Measurements from ENCODE around the gene ERN1. TPM values are rescaled to one million over a fixed set of nuclear protein-coding genes. Genes with fewer than 3 reads are reported as not detected.

Gene ERN1
- total and polyA plus RNA-seq, 2 of the 13 experiments (the other 11 are each of a cell fraction or from before 2014, with no cell fraction given), result 6.0 to 12.7 TPM

- TF ChIP-seq EP300 (IDR thresholded peaks at IDR 0.05; ENCODE audit: low read depth in 2 of 2, low read length in 2 of 2), result peak in 1 of 2 experiments; percentile 58; a peak in 1 of 4 replicates
- TF ChIP-seq EP300 (CRISPR knock-in tag; IDR thresholded peaks at IDR 0.05; ENCODE audit: borderline replicate concordance), result no peak
- TF ChIP-seq CEBPG (CRISPR knock-in tag; IDR thresholded peaks at IDR 0.05), result peak; percentile 89
- no peak for TF ChIP-seq NRL (CRISPR knock-in tag; IDR thresholded peaks at IDR 0.05; ENCODE audit: borderline replicate concordance)
- TF ChIP-seq, protein P1, sequence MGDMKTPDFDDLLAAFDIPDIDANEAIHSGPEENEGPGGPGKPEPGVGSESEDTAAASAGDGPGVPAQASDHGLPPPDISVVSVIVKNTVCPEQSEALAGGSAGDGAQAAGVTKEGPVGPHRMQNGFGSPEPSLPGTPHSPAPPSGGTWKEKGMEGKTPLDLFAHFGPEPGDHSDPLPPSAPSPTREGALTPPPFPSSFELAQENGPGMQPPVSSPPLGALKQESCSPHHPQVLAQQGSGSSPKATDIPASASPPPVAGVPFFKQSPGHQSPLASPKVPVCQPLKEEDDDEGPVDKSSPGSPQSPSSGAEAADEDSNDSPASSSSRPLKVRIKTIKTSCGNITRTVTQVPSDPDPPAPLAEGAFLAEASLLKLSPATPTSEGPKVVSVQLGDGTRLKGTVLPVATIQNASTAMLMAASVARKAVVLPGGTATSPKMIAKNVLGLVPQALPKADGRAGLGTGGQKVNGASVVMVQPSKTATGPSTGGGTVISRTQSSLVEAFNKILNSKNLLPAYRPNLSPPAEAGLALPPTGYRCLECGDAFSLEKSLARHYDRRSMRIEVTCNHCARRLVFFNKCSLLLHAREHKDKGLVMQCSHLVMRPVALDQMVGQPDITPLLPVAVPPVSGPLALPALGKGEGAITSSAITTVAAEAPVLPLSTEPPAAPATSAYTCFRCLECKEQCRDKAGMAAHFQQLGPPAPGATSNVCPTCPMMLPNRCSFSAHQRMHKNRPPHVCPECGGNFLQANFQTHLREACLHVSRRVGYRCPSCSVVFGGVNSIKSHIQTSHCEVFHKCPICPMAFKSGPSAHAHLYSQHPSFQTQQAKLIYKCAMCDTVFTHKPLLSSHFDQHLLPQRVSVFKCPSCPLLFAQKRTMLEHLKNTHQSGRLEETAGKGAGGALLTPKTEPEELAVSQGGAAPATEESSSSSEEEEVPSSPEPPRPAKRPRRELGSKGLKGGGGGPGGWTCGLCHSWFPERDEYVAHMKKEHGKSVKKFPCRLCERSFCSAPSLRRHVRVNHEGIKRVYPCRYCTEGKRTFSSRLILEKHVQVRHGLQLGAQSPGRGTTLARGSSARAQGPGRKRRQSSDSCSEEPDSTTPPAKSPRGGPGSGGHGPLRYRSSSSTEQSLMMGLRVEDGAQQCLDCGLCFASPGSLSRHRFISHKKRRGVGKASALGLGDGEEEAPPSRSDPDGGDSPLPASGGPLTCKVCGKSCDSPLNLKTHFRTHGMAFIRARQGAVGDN (CRISPR knock-in tag; IDR thresholded peaks at IDR 0.05), result peak; percentile 44; the same call in 1 of the 2 replicates
- no peak for TF ChIP-seq ZBTB8A (CRISPR knock-in tag; IDR thresholded peaks at IDR 0.05; ENCODE audit: borderline replicate concordance, low read depth)
- TF ChIP-seq TBX2 (CRISPR knock-in tag; IDR thresholded peaks at IDR 0.05; ENCODE audit: borderline replicate concordance), result peak; percentile 24; the same call in 1 of the 2 replicates
- peak; percentile 62; the same call in 1 of the 2 replicates for TF ChIP-seq GATAD2A (CRISPR knock-in tag; IDR thresholded peaks at IDR 0.05)
- no peak for TF ChIP-seq TGIF2 (CRISPR knock-in tag; IDR thresholded peaks at IDR 0.05)
- no peak for TF ChIP-seq BORCS8-MEF2B (CRISPR knock-in tag; IDR thresholded peaks at IDR 0.05)
- peak; percentile 37; the same call in 1 of the 2 replicates for TF ChIP-seq MED1 (CRISPR knock-in tag; IDR thresholded peaks at IDR 0.05)
- TF ChIP-seq SNRNP70 (IDR thresholded peaks at IDR 0.05; ENCODE audit: low read depth, low read length), result no peak
- 0 out of 2 replicates have a peak, but pooled peaks have one; percentile 15 for TF ChIP-seq SMAD3 (CRISPR knock-in tag; IDR thresholded peaks at IDR 0.05)
- TF ChIP-seq, protein P2, sequence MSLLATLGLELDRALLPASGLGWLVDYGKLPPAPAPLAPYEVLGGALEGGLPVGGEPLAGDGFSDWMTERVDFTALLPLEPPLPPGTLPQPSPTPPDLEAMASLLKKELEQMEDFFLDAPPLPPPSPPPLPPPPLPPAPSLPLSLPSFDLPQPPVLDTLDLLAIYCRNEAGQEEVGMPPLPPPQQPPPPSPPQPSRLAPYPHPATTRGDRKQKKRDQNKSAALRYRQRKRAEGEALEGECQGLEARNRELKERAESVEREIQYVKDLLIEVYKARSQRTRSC (CRISPR knock-in tag; IDR thresholded peaks at IDR 0.05; ENCODE audit: low read depth), result no peak
- TF ChIP-seq MBD4 (IDR thresholded peaks at IDR 0.05; ENCODE audit: borderline replicate concordance, low read length), result no peak
- TF ChIP-seq ONECUT2 (CRISPR knock-in tag; IDR thresholded peaks at IDR 0.05), result no peak
- TF ChIP-seq FOSL2 (CRISPR knock-in tag; IDR thresholded peaks at IDR 0.05), result peak; percentile 84
- TF ChIP-seq CCAR2 (optimal IDR thresholded peaks at IDR 0.05; ENCODE audit: low read depth, low read length), result no peak
- TF ChIP-seq RELA (CRISPR knock-in tag; IDR thresholded peaks at IDR 0.05), result no peak
- no peak for TF ChIP-seq KMT2B (CRISPR knock-in tag; IDR thresholded peaks at IDR 0.05)
- 0 out of 2 replicates have a peak, but pooled peaks have one; percentile 10 for TF ChIP-seq RXRB (CRISPR knock-in tag; IDR thresholded peaks at IDR 0.05; ENCODE audit: borderline replicate concordance)
- TF ChIP-seq, protein P3, sequence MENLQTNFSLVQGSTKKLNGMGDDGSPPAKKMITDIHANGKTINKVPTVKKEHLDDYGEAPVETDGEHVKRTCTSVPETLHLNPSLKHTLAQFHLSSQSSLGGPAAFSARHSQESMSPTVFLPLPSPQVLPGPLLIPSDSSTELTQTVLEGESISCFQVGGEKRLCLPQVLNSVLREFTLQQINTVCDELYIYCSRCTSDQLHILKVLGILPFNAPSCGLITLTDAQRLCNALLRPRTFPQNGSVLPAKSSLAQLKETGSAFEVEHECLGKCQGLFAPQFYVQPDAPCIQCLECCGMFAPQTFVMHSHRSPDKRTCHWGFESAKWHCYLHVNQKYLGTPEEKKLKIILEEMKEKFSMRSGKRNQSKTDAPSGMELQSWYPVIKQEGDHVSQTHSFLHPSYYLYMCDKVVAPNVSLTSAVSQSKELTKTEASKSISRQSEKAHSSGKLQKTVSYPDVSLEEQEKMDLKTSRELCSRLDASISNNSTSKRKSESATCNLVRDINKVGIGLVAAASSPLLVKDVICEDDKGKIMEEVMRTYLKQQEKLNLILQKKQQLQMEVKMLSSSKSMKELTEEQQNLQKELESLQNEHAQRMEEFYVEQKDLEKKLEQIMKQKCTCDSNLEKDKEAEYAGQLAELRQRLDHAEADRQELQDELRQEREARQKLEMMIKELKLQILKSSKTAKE (CRISPR knock-in tag; IDR thresholded peaks at IDR 0.05; ENCODE audit: borderline replicate concordance), result no peak
- no peak for TF ChIP-seq ZBTB7B (CRISPR knock-in tag; IDR thresholded peaks at IDR 0.05)
- TF ChIP-seq, protein P4, sequence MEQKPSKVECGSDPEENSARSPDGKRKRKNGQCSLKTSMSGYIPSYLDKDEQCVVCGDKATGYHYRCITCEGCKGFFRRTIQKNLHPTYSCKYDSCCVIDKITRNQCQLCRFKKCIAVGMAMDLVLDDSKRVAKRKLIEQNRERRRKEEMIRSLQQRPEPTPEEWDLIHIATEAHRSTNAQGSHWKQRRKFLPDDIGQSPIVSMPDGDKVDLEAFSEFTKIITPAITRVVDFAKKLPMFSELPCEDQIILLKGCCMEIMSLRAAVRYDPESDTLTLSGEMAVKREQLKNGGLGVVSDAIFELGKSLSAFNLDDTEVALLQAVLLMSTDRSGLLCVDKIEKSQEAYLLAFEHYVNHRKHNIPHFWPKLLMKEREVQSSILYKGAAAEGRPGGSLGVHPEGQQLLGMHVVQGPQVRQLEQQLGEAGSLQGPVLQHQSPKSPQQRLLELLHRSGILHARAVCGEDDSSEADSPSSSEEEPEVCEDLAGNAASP (CRISPR knock-in tag; IDR thresholded peaks at IDR 0.05; ENCODE audit: borderline replicate concordance), result no peak
Observed at GRCh38 chr17:64057701-64058263, 72.2 kb downstream of the ERN1 start (continued).

Data from HepG2 (cell line).